ENCODE measurements around the gene ZDBF2.

The ZDBF2 gene

GRCh38 chr2:206260188-206261012 lies 14.1 kb upstream of the ZDBF2 start:
- Histone ChIP-seq H3K9me3 (replicated peaks in 1 of 2; ENCODE audit: control insufficient read depth in 2 of 2, insufficient read depth in 1 of 2, low read depth in 1 of 2, low read length in 2 of 2) (no peaks in the 10 kb centered on the region), H3K9ac (ENCODE audit: low read depth, low read length, poor library complexity) (no peak overlapping the region), H2AK5ac (ENCODE audit: low read depth, low read length) (no peak overlapping the region), H3K4me1 (ENCODE audit: control insufficient read depth in 2 of 2, insufficient read depth in 1 of 2, low read depth in 1 of 2, low read length in 2 of 2) (peaks cover 0 to 3% of the 10 kb centered on the region in 2 donors), H3K14ac (ENCODE audit: low read length) (no peak overlapping the region), H3K27ac (replicated peaks; ENCODE audit: low read length) (no peak overlapping the region), H2BK12ac (ENCODE audit: low read length) (no peak overlapping the region), H3K79me1 (ENCODE audit: low read depth, low read length) (no peaks in the 10 kb centered on the region), H3K27me3 (ENCODE audit: control insufficient read depth in 3 of 3, insufficient read depth in 3 of 3, low read depth in 1 of 3, low read length in 3 of 3) (peaks cover 0 to 80% (median 14%) of the 10 kb centered on the region in 3 experiments), H2BK5ac (ENCODE audit: low read length) (no peak overlapping the region), H3K4me3 (ENCODE audit: low read length in 2 of 2) (no peak overlapping the region), H3K18ac (ENCODE audit: low read length) (no peak overlapping the region), H3K36me3 (replicated peaks in 1 of 2; ENCODE audit: control insufficient read depth in 2 of 2, insufficient read depth in 2 of 2, low read length in 2 of 2) (no peaks in the 10 kb centered on the region), H3K23ac (ENCODE audit: low read depth, low read length, poor library complexity) (no peak overlapping the region), H3K4ac (ENCODE audit: low read length) (no peak overlapping the region), H4K91ac (ENCODE audit: low read depth, low read length, poor library complexity) (no peak overlapping the region), H2BK120ac (ENCODE audit: low read depth, low read length) (no peak overlapping the region), H2BK15ac (ENCODE audit: low read length) (no peak overlapping the region), H2AFZ (ENCODE audit: low read length) (no peak overlapping the region), H3K4me2 (ENCODE audit: insufficient read depth, low read length, poor library complexity, severe bottlenecking) (no peak overlapping the region), H4K8ac (ENCODE audit: low read depth, low read length) (no peak overlapping the region)
- no CpG with 5 or more reads among the region's 7 CpGs for WGBS, 2 donors (ENCODE audit: extremely low coverage in 2 of 2, insufficient read length in 2 of 2, insufficient replicate concordance in 1 of 2)
- no peak for DNase-seq (ENCODE audit: low spot score)

GRCh38 chr2:206263959-206264603 lies 10.4 kb upstream of the ZDBF2 start:
- Histone ChIP-seq H2BK15ac (ENCODE audit: low read length) (no peak overlapping the region), H3K4me3 (ENCODE audit: low read length in 2 of 2) (no peak overlapping the region), H3K79me1 (ENCODE audit: low read depth, low read length) (no peaks in the 10 kb centered on the region), H3K9ac (ENCODE audit: low read depth, low read length, poor library complexity) (no peak overlapping the region), H3K18ac (ENCODE audit: low read length) (no peak overlapping the region), H4K8ac (ENCODE audit: low read depth, low read length) (no peak overlapping the region), H3K23ac (ENCODE audit: low read depth, low read length, poor library complexity) (no peak overlapping the region), H3K9me3 (replicated peaks in 1 of 2; ENCODE audit: control insufficient read depth in 2 of 2, insufficient read depth in 1 of 2, low read depth in 1 of 2, low read length in 2 of 2) (no peaks in the 10 kb centered on the region), H3K4ac (ENCODE audit: low read length) (no peak overlapping the region), H3K36me3 (replicated peaks in 1 of 2; ENCODE audit: control insufficient read depth in 2 of 2, insufficient read depth in 2 of 2, low read length in 2 of 2) (no peaks in the 10 kb centered on the region), H3K4me2 (ENCODE audit: insufficient read depth, low read length, poor library complexity, severe bottlenecking) (no peak overlapping the region), H3K27me3 (ENCODE audit: control insufficient read depth in 3 of 3, insufficient read depth in 3 of 3, low read depth in 1 of 3, low read length in 3 of 3) (peaks cover 2 to 76% (median 17%) of the 10 kb centered on the region in 3 experiments), H2BK5ac (ENCODE audit: low read length) (no peak overlapping the region), H2AK5ac (ENCODE audit: low read depth, low read length) (no peak overlapping the region), H3K14ac (ENCODE audit: low read length) (no peak overlapping the region), H2BK120ac (ENCODE audit: low read depth, low read length) (no peak overlapping the region), H3K27ac (replicated peaks; ENCODE audit: low read length) (no peak overlapping the region), H2AFZ (ENCODE audit: low read length) (no peak overlapping the region), H2BK12ac (ENCODE audit: low read length) (no peak overlapping the region), H3K4me1 (ENCODE audit: control insufficient read depth in 2 of 2, insufficient read depth in 1 of 2, low read depth in 1 of 2, low read length in 2 of 2) (no peaks in the 10 kb centered on the region), H4K91ac (ENCODE audit: low read depth, low read length, poor library complexity) (no peak overlapping the region)
- no peak for DNase-seq (ENCODE audit: low spot score)
- 100% methylated on average over 1 of the region's 21 CpGs; no CpG with 5 or more reads in 1 of the 2 donors for WGBS, 2 donors (ENCODE audit: extremely low coverage in 2 of 2, insufficient read length in 2 of 2, insufficient replicate concordance in 1 of 2)

- Histone ChIP-seq H3K9ac (ENCODE audit: low read depth, low read length, poor library complexity) (no peak overlapping the region), H3K9me3 (replicated peaks in 1 of 2; ENCODE audit: control insufficient read depth in 2 of 2, insufficient read depth in 1 of 2, low read depth in 1 of 2, low read length in 2 of 2) (no peaks in the 10 kb centered on the region), H2AFZ (ENCODE audit: low read length) (no peak overlapping the region), H3K4me2 (ENCODE audit: insufficient read depth, low read length, poor library complexity, severe bottlenecking) (no peak overlapping the region), H2BK12ac (ENCODE audit: low read length) (no peak overlapping the region), H3K4ac (ENCODE audit: low read length) (no peak overlapping the region), H2BK120ac (ENCODE audit: low read depth, low read length) (no peak overlapping the region), H3K14ac (ENCODE audit: low read length) (no peak overlapping the region), H3K4me3 (ENCODE audit: low read length in 2 of 2) (no peak overlapping the region), H3K36me3 (replicated peaks in 1 of 2; ENCODE audit: control insufficient read depth in 2 of 2, insufficient read depth in 2 of 2, low read length in 2 of 2) (no peaks in the 10 kb centered on the region), H3K18ac (ENCODE audit: low read length) (no peak overlapping the region), H3K4me1 (ENCODE audit: control insufficient read depth in 2 of 2, insufficient read depth in 1 of 2, low read depth in 1 of 2, low read length in 2 of 2) (no peaks in the 10 kb centered on the region), H3K27ac (replicated peaks; ENCODE audit: low read length) (no peak overlapping the region), H3K79me1 (ENCODE audit: low read depth, low read length) (no peaks in the 10 kb centered on the region), H4K91ac (ENCODE audit: low read depth, low read length, poor library complexity) (no peak overlapping the region), H4K8ac (ENCODE audit: low read depth, low read length) (no peak overlapping the region), H3K23ac (ENCODE audit: low read depth, low read length, poor library complexity) (no peak overlapping the region), H3K27me3 (ENCODE audit: control insufficient read depth in 3 of 3, insufficient read depth in 3 of 3, low read depth in 1 of 3, low read length in 3 of 3) (peaks cover 2 to 63% (median 23%) of the 10 kb centered on the region in 3 experiments), H2BK15ac (ENCODE audit: low read length) (no peak overlapping the region), H2AK5ac (ENCODE audit: low read depth, low read length) (no peak overlapping the region), H2BK5ac (ENCODE audit: low read length) (no peak overlapping the region)
- no CpG with 5 or more reads among the region's 10 CpGs for WGBS, 2 donors (ENCODE audit: extremely low coverage in 2 of 2, insufficient read length in 2 of 2, insufficient replicate concordance in 1 of 2)
- no peak for DNase-seq (ENCODE audit: low spot score)
Observed at GRCh38 chr2:206266130-206267125, 8.0 kb upstream of the ZDBF2 start.

Measured in neuronal stem cell (in vitro differentiated cells).